DND-41 (cell line): ENCODE measurements around the gene SEMA3A.

Source experiments
- EZH2 ChIP-seq: IDR thresholded peaks from 3 replicates; pipeline ENCODE4 v1.6.1; 2012; ENCODE audit warnings: borderline replicate concordance, low read depth, mild to moderate bottlenecking, moderate library complexity, low read length, inconsistent platforms; ENCODE audit not compliant: severe bottlenecking
- TF ChIP-seq, protein P1 (sequence below): IDR thresholded peaks from 2 replicates; pipeline ENCODE4 v1.5.1; 2012; ENCODE audit warnings: borderline replicate concordance, low read length, moderate library complexity, mild to moderate bottlenecking; ENCODE audit not compliant: poor library complexity, severe bottlenecking; ENCODE audit errors: extremely low read depth

DNA sequence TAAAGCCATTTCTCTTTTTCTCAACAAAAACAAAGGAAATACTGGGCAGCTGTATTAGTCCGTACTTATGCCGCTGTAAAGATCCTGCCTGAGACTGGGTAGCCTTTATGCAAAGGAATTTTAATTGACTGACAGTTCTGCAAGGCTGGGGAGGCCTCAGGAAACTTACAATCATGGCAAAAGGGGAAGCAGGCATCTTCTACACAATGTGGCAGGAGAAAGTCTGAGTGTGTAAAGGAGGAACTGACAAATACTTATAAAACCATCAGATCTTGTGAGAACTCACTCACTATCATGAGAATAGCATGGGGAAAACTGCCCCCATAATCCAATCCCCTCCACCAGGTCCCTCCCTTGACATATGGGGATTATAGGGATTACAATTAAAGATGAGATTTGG is 264.3 kb downstream of the SEMA3A start:
- TF ChIP-seq, protein P1, sequence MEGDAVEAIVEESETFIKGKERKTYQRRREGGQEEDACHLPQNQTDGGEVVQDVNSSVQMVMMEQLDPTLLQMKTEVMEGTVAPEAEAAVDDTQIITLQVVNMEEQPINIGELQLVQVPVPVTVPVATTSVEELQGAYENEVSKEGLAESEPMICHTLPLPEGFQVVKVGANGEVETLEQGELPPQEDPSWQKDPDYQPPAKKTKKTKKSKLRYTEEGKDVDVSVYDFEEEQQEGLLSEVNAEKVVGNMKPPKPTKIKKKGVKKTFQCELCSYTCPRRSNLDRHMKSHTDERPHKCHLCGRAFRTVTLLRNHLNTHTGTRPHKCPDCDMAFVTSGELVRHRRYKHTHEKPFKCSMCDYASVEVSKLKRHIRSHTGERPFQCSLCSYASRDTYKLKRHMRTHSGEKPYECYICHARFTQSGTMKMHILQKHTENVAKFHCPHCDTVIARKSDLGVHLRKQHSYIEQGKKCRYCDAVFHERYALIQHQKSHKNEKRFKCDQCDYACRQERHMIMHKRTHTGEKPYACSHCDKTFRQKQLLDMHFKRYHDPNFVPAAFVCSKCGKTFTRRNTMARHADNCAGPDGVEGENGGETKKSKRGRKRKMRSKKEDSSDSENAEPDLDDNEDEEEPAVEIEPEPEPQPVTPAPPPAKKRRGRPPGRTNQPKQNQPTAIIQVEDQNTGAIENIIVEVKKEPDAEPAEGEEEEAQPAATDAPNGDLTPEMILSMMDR, result no peak
- no peak for TF ChIP-seq EZH2
